ENCODE measurements around the gene SEC14L1.
"Not testable (repeated sequence)": the region's sequence is repeated elsewhere in the genome, so short reads cannot be mapped to it uniquely, and the experiment has no call there.

SEC14L1 gene

GRCh38 chr17:77098884-77099545 is 41.8 kb upstream of the SEC14L1 start:
- Mint-ChIP-seq H3K9me3 (no peaks in the 10 kb centered on the region), H3K27me3 (ENCODE audit: low read depth) (no peaks in the 10 kb centered on the region)
- TF ChIP-seq CTCF (IDR thresholded peaks at IDR 0.05; ENCODE audit: unreplicated experiment in 3 of 3) = no peak

GRCh38 chr17:77099997-77100396 is 40.8 kb upstream of the SEC14L1 start:
- Mint-ChIP-seq H3K4me1 (peaks cover 44% of the 10 kb centered on the region), H3K9me3 (no peaks in the 10 kb centered on the region), H3K4me3 (no peak overlapping the region), H3K36me3 (ENCODE audit: low read depth) (peaks cover 18% of the 10 kb centered on the region), H3K27me3 (ENCODE audit: low read depth) (no peaks in the 10 kb centered on the region), H3K27ac (peak overlapping the region; percentile 71 to 86 (median 81))
- no peak for TF ChIP-seq CTCF (IDR thresholded peaks at IDR 0.05; ENCODE audit: unreplicated experiment in 3 of 3)

More at GRCh38 chr17:77098884-77099545, 41.8 kb upstream of the SEC14L1 start:
- Mint-ChIP-seq H3K4me3 (no peak overlapping the region), H3K27ac (peak overlapping the region; percentile 64 to 86 (median 71)), H3K4me1 (peaks cover 44% of the 10 kb centered on the region), H3K36me3 (ENCODE audit: low read depth) (peaks cover 22% of the 10 kb centered on the region)

DNA sequence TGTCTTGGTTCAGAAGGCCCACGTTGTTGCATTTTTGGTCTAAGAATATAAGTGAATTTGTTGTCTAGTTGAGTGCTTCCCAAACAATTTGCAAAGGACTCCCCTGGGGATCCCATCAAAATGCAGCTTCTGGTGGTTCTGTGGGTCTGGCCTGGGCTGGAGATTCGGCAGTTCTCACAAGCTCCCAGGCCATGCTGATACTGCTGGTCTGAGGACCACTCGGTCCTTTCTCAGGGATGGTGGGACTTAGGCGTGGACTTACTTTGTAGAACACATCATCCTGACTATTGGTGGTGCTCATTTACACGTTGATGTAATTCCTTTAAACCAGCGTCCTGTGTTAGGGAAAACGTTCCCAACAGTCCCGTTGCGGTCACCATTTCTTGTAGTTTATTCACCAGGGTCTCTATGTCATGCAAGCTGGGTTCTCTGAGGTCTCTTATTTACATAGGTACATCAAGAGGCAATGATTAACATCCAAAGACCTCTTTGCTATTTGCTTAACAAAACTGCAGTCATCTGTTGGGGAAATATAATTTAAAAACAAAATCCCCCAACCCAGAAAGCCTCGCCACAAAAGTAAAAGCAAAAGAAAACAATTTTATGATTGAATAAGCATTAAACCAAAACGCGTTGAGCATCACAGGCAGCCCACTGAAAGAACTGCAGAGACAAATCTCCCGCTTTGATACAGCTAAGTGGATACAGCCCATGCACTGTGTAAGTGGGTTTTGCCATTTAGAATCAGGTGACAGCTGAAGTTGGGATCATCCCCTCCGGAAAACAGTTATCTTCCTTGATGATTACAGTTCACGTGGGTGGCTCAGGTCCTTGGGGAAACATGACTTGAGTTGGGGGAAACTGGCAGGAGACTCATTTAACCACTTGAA is 39.0 kb upstream of the SEC14L1 start:
- Mint-ChIP-seq H3K27me3 (ENCODE audit: low read depth) (no peaks in the 10 kb centered on the region), H3K27ac (peak overlapping the region; percentile 52 to 59 (median 56)), H3K9me3 (no peaks in the 10 kb centered on the region), H3K36me3 (ENCODE audit: low read depth) (peaks cover 14% of the 10 kb centered on the region), H3K4me1 (peaks cover 45% of the 10 kb centered on the region), H3K4me3 (no peak overlapping the region)
- no peak for TF ChIP-seq CTCF (IDR thresholded peaks at IDR 0.05; ENCODE audit: unreplicated experiment in 3 of 3)

- not testable (repeated sequence) for H3K4me3 Mint-ChIP-seq; H3K27me3 Mint-ChIP-seq (ENCODE audit: low read depth); H3K9me3 Mint-ChIP-seq
- Mint-ChIP-seq H3K4me1 (peaks cover 40% of the 10 kb centered on the region), H3K36me3 (ENCODE audit: low read depth) (peaks cover 11% of the 10 kb centered on the region), H3K27ac (peak overlapping the region; percentile 52 to 59 (median 56))
These were observed 38.2 kb upstream of the SEC14L1 start for GRCh38 chr17:77102411-77103134.

- Mint-ChIP-seq H3K27me3 (ENCODE audit: low read depth) (no peaks in the 10 kb centered on the region), H3K27ac (peak overlapping the region; percentile 21 to 48 (median 36)), H3K4me1 (peaks cover 31% of the 10 kb centered on the region), H3K4me3 (no peak overlapping the region), H3K36me3 (ENCODE audit: low read depth) (no peaks in the 10 kb centered on the region), H3K9me3 (no peaks in the 10 kb centered on the region)
- no peak for TF ChIP-seq CTCF (IDR thresholded peaks at IDR 0.05; ENCODE audit: unreplicated experiment in 3 of 3)
These were observed 35.1 kb upstream of the SEC14L1 start for GRCh38 chr17:77105706-77106105.

GRCh38 chr17:77106874-77107358 is 33.9 kb upstream of the SEC14L1 start:
- Mint-ChIP-seq H3K9me3 (no peaks in the 10 kb centered on the region), H3K4me3 (no peak overlapping the region), H3K27me3 (ENCODE audit: low read depth) (no peaks in the 10 kb centered on the region), H3K36me3 (ENCODE audit: low read depth) (no peaks in the 10 kb centered on the region), H3K27ac (peak overlapping the region; percentile 48 to 75 (median 51)), H3K4me1 (peaks cover 40% of the 10 kb centered on the region)
- no peak for TF ChIP-seq CTCF (IDR thresholded peaks at IDR 0.05; ENCODE audit: unreplicated experiment in 3 of 3)

All from nephron (organoid).